ENCODE results near the gene IGFLR1. TPM values are rescaled to one million over a fixed set of nuclear protein-coding genes. Genes with fewer than 3 reads are reported as not detected.
A peak's percentile ranks its signal among the peaks of the same experiment; 100 is the strongest.

IGFLR1 gene
- total RNA-seq, 6 experiments from 2014 or later, result 0.76 to 2.8 (median 1.4) TPM

- peaks cover 11% of the 10 kb centered on the region for H3K4me1 Mint-ChIP-seq (ENCODE audit: low read depth)
- TF ChIP-seq CTCF (IDR thresholded peaks at IDR 0.05), result no peak
- H3K9me3 Mint-ChIP-seq, result no peaks in the 10 kb centered on the region
These were observed 37.8 kb upstream of the IGFLR1 start for GRCh38 chr19:35780058-35780457.

GRCh38 chr19:35779033-35779432, 36.8 kb upstream of the IGFLR1 start:
- no peak for DNase-seq
- peaks cover 22% of the 10 kb centered on the region for H3K4me1 Mint-ChIP-seq (ENCODE audit: low read depth)
- H3K9me3 Mint-ChIP-seq, result no peaks in the 10 kb centered on the region
- TF ChIP-seq CTCF (IDR thresholded peaks at IDR 0.05), result no peak
- no peak overlapping the region for H3K27ac Mint-ChIP-seq
- no peaks in the 10 kb centered on the region; the same call in 1 of the 2 replicates for H3K27me3 Mint-ChIP-seq (ENCODE audit: insufficient read depth)
- H3K36me3 Mint-ChIP-seq (ENCODE audit: low read depth), result peaks cover 6% of the 10 kb centered on the region
- H3K4me3 Mint-ChIP-seq, result no peak overlapping the region

More at GRCh38 chr19:35780058-35780457, 37.8 kb upstream of the IGFLR1 start:
- no peaks in the 10 kb centered on the region; the same call in 1 of the 2 replicates for H3K27me3 Mint-ChIP-seq (ENCODE audit: insufficient read depth)
- H3K36me3 Mint-ChIP-seq (ENCODE audit: low read depth), result peaks cover 6% of the 10 kb centered on the region
- no peak overlapping the region for H3K4me3 Mint-ChIP-seq
- no peak for DNase-seq
- no peak overlapping the region for H3K27ac Mint-ChIP-seq

GRCh38 chr19:35777961-35778360, 35.7 kb upstream of the IGFLR1 start:
- no peak for DNase-seq
- Mint-ChIP-seq H3K4me3 (no peak overlapping the region), H3K4me1 (ENCODE audit: low read depth) (peaks cover 22% of the 10 kb centered on the region), H3K27ac (no peak overlapping the region), H3K9me3 (no peaks in the 10 kb centered on the region), H3K36me3 (ENCODE audit: low read depth) (peaks cover 6% of the 10 kb centered on the region), H3K27me3 (ENCODE audit: insufficient read depth) (no peaks in the 10 kb centered on the region)
- TF ChIP-seq CTCF (IDR thresholded peaks at IDR 0.05), result no peak

- H3K36me3 Mint-ChIP-seq (ENCODE audit: low read depth), result peaks cover 6% of the 10 kb centered on the region
- H3K4me1 Mint-ChIP-seq (ENCODE audit: low read depth), result peaks cover 22% of the 10 kb centered on the region
- H3K27me3 Mint-ChIP-seq (ENCODE audit: insufficient read depth), result no peaks in the 10 kb centered on the region
- peak overlapping the region; percentile 88; the same call in 1 of the 2 replicates for H3K4me3 Mint-ChIP-seq
- H3K9me3 Mint-ChIP-seq, result no peaks in the 10 kb centered on the region
- no peak for DNase-seq
- no peak overlapping the region for H3K27ac Mint-ChIP-seq
- no peak for TF ChIP-seq CTCF (IDR thresholded peaks at IDR 0.05)
These were observed 35.0 kb upstream of the IGFLR1 start for GRCh38 chr19:35777086-35777841.

GRCh38 chr19:35776102-35776788, 34.0 kb upstream of the IGFLR1 start:
- peak overlapping the region; percentile 36 for H3K27ac Mint-ChIP-seq
- TF ChIP-seq CTCF (IDR thresholded peaks at IDR 0.05), result no peak
- no peak for DNase-seq

More at GRCh38 chr19:35776102-35776788, 34.0 kb upstream of the IGFLR1 start:
- Mint-ChIP-seq H3K36me3 (ENCODE audit: low read depth) (peaks cover 2% of the 10 kb centered on the region), H3K27me3 (ENCODE audit: insufficient read depth) (no peaks in the 10 kb centered on the region; the same call in 1 of the 2 replicates), H3K4me1 (ENCODE audit: low read depth) (peaks cover 22% of the 10 kb centered on the region), H3K9me3 (no peaks in the 10 kb centered on the region), H3K4me3 (peak overlapping the region; percentile 88)
